GM19324 (cell line): Measurements from ENCODE around the gene IFTAP.
"Not testable (repeated sequence)": the region's sequence is repeated elsewhere in the genome, so short reads cannot be mapped to it uniquely, and the experiment has no call there.

Experiments used
- ATAC-seq: cut with Tn5 transposase; IDR thresholded peaks from one replicate; pipeline ENCODE4 v1.9.1; 2021; ENCODE audit warnings: mild to moderate bottlenecking, moderate library complexity; ENCODE audit not compliant: unreplicated experiment, low FRiP score

The IFTAP gene, protein sequence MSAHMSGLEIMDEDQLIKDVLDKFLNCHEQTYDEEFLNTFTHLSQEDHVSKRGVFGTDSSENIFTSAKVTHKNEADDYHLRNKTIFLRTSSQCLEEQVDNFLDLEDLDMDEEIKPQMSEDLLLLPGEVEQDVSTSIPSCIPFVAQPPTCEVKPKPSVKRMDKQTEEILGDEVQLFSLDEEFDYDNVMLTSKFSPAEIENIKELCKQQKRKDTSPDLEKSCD

DNA sequence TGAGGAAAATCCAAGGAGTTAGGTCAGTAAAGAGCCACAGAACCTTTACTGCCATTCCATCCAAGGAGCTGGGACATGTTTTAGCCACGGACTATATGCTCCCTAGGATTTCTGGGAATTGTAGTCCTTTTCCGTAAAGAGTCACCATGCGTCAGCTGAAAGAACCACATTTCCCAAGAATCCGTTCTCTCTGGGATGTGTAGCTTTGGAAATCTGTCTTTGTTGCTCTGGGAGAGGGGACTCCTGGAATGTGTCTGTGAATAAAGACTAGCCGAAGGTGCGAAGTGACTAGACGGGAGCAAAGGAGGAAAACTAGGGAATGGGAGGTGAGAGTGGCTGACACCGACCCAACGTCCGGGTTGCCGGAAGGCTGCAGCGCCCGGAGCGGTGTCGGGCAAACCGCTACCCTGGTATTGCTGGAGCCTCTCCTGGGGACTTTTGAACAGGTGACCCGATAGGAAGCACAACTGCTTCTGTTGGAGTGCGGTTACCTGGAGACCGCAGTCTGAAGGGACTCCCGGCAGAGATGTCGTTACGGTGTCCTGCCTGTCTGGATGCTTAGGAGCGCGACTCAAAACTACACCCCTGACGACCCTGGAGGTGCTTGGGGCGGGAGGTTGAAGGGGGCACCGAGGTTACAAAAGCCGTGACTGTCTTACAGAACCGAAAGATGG lies at the start of gene IFTAP:
IFTAP (plus strand) TSS at position 187 of the 674 bp plus-strand sequence. CDS start 15,602 bp downstream, outside the sequence.
- ATAC-seq: peak; percentile 44

DNA sequence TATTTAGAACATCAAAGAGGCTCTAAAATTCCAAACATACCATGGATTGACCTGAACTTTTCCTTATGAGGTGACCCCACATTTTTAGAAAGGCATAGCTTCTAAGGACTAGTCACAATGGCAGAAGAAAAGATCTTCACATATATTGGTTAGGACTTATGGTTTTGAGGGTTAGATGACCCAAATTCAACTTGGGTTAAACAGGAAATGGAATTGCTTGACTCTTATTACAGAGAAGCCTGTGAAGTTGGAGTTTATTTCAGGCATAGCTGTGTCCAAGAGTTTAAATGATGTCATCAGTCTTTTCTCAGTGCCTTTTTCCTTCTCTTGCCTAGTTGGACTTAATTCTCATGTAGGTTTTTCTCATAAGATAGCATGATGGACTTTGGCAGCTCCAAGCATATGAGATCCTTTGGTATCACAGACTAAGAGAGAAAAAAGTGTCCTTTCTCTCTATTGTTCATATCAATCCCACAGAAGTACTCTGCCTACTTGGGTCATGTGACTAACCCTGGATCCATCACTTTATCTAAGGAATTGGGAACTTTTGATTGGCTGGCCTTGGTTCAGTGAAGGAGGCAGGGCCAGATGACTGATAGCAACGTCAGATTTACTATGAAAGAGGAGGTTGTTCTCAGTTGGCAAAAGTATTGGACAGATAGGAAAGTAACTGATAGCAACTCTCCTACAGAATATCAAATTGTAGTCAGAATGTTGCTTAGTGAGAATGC lies 43.8 kb upstream of the IFTAP start:
- no peak for ATAC-seq

DNA sequence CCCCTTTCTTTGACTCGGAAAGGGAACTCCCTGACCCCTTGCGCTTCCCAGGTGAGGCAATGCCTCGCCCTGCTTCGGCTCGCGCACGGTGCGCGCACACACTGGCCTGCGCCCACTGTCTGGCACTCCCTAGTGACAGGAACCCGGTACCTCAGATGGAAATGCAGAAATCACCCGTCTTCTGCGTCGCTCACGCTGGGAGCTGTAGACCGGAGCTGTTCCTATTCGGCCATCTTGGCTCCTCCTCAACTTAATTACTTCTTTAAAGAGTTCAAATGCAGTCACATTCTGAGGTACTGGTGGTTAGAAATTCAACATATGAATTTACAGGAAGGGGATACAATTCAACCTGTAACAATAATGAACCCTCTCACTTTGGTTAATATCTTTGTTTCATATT lies 36.9 kb upstream of the IFTAP start:
- ATAC-seq: not testable (repeated sequence)

DNA sequence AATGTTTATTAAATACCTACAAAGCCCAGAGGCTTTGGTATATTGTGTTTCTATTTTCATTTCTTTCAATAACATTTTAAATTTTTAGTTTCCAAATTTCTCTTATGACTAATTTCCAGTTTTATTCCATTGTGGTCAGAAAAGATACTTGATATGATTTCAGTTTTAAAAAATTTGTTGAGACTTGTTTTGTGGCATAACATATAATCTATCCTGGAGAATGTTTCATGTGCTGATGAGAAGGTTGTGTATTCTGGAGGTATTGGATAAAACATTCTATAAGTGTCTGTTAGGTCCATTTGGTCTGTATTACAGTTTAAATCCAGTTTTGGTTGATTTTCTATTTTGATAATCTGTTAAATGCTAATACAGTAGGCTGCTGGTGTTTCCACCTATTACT lies 36.3 kb upstream of the IFTAP start:
- ATAC-seq: no peak

DNA sequence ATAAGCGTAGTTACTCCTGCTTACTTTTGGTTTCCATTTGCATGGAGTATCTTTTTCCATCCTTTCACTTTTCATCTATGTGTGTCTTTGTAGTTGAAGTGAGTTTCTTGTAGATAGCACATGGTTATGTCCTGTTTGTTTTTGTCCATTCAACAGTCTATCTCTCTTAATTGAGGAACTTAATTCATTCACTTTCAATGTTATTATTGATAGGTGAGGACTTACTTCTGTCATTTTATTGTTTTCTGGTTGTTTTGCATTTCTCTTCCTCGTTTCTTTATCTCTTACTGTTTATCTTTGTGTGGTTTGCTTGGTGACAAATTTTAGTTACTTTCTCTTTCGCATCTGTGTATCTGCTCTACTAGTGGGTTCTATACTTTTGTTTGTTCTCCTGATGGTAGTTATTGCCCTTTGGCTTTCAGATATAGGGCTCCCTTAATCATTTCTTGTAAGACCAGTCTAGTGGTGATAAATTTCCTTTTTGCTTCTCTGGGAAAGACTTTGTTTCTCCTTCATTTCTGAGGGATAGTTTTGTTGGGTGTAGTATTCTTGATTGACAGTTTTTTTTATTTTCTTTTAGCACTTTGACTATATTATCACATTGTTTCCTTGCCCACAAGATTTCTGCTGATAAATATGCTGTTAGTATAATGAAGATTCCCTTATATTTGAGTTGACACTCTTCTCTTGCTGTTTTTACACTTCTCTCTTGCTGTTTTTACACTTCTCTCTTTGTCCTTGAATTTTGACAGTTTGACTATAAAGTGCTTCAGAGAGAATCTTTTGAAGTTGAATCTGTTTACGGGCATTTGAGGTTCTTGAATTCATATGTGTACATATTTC lies 35.5 kb upstream of the IFTAP start:
- peak; percentile 93 for ATAC-seq

DNA sequence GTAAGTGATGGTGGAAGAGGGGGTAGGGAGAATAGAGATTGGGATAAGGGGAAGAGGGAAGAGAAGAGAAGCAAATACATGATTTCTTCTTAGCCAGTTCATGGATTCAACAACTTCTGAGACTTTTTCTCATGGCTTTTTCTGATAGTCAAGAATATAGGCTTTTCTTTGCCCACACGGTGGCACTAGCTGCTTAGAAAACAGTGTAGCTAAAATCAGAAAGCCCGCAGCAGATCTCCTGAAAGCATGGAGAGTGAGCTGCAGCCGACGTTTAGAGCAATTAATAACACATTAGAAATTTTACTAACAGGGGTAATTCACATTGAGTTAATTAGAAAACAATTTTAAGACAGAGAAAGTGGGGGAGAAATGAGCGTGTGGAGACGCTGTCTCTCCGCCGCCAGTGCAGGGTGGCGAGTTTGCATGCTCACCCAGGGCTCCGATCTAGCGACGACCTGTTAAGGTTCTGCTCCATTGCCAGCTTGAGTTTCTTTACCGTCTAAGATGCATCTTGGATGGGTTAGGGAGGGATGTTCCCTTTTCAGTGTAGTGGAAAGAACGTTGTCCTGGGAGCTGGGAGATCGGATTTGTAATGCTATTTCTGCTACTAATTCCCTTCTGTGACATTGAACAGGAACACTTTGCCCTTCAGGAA lies 29.8 kb upstream of the IFTAP start:
- ATAC-seq: no peak

DNA sequence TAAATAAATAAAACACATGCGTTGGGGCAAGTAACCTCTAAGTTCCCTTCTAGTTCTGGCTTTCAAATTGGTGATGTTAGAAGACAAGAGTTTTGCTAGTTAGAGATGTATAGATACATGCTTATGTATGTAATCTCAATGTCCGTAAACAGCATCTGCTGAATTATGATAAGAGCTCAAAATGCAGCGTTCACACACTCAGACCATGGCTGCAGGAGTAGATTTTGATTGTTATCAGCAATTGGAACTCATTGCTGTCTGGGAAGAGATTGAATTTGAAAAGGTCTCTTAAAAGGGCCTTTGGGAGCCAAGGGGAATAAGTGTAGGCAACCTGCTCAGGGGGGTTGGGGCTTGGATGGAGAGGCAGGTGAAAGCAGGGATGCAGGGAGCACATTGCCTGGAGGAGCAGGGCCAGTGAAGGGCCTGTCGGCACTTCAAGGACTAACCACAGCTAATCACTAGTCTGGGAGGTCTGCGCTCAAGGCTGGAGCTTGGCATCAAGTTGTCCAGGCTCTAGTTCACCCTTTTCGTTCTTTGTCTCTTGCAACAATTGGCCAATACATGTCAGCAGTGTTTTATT lies 29.2 kb upstream of the IFTAP start:
- ATAC-seq: no peak

DNA sequence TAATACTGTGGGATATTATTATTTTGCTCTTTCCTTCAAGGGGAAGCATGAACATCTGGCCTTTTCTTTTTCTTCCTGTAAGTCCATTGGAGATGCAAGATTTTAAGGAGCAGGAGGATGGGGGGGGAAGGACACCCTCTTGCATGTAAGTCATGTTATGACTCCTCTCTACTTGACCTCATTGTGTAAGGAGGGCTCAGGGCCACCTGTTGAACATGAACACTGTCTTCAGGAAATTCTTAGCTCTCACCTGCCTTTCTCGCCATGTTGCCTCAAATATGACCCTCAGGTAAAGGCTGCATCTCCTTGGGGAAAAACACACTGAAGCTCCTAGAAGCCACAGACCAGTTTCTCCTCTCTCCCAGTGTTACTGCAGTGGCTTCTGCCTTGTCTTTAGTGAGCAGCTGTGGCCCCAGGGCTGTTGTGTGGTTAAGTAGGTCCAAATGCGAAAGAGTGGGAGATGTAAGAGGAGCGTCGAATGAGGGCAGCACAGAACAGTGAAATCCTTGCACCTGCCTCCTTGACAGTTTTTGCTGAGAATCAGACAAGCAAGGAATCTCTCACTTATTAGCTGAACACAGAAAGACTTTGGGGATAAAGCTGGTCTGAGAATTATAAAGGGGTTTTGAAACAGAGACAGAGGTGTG lies 27.8 kb upstream of the IFTAP start:
- ATAC-seq: no peak

DNA sequence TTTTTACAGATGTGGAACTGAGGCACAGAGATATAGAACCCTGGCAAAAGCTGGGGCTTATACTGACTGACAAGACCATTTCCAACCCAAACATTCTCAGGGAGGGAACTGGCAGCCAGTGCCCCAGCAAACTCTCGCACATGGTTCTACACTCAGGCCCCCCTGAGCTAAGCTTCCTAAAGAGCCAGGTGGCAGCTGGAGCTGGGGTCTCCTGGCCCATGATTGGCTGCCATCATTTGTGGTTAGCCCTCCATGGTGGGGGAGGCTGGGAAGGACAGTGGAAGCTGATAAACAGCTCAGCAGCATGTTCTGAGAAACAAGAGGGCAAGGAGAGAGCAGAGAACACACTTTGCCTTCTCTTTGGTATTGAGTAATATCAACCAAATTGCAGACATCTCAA lies 26.6 kb upstream of the IFTAP start, which contains the start of gene RAG1:
RAG1 (plus strand) TSS at position 314 of the 400 bp plus-strand sequence. CDS start 5,298 bp downstream, outside the sequence.
- no peak for ATAC-seq

DNA sequence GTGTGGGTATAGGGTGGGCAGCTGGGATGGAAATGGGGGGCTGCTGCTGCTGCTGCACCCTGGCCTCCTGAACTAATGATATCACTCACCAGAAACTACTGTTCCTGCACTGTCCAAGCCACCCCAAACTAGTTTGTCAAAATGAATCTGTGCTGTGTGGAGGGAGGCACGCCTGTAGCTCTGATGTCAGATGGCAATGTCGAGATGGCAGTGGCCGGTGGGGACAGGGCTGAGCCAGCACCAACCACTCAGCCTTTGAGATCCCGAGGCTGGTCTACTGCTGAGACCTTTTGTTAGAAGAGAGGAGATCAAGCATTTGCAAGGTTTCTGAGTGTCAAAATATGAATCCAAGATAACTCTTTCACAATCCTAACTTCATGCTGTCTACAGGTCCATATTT lies 25.2 kb upstream of the IFTAP start:
- no peak for ATAC-seq

DNA sequence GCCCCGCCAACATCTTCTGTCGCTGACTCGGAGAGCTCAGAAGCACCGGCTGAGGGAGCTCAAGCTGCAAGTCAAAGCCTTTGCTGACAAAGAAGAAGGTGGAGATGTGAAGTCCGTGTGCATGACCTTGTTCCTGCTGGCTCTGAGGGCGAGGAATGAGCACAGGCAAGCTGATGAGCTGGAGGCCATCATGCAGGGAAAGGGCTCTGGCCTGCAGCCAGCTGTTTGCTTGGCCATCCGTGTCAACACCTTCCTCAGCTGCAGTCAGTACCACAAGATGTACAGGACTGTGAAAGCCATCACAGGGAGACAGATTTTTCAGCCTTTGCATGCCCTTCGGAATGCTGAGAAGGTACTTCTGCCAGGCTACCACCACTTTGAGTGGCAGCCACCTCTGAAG lies 19.8 kb upstream of the IFTAP start:
- no peak for ATAC-seq

DNA sequence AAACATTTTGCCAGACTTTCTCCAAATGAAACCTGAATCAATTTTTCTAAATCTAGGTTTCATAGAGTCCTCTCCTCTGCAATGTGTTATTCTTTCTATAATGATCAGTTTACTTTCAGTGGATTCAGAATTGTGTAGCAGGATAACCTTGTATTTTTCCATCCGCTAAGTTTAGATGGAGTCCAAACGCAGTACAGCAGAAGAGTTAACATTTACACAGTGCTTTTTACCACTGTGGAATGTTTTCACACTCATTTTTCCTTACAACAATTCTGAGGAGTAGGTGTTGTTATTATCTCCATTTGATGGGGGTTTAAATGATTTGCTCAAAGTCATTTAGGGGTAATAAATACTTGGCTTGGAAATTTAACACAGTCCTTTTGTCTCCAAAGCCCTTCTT lies 16.9 kb upstream of the IFTAP start:
- no peak for ATAC-seq

DNA sequence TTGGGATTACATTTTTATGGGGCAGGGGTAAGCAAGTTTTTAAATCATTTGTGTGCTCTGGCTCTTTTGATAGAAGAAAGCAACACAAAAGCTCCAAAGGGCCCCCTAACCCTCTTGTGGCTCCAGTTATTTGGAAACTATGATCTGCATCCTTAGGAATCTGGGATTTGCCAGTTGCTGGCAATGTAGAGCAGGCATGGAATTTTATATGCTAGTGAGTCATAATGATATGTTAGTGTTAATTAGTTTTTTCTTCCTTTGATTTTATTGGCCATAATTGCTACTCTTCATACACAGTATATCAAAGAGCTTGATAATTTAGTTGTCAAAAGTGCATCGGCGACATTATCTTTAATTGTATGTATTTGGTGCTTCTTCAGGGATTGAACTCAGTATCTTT lies 16.4 kb upstream of the IFTAP start:
- no peak for ATAC-seq

DNA sequence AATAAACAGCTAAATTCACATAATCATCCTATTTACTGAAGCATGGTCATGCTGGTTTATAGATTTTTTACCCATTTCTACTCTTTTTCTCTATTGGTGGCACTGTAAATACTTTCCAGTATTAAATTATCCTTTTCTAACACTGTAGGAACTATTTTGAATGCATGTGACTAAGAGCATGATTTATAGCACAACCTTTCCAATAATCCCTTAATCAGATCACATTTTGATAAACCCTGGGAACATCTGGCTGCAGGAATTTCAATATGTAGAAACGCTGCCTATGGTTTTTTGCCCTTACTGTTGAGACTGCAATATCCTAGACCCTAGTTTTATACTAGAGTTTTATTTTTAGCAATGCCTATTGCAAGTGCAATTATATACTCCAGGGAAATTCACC lies 15.8 kb upstream of the IFTAP start:
- no peak for ATAC-seq

DNA sequence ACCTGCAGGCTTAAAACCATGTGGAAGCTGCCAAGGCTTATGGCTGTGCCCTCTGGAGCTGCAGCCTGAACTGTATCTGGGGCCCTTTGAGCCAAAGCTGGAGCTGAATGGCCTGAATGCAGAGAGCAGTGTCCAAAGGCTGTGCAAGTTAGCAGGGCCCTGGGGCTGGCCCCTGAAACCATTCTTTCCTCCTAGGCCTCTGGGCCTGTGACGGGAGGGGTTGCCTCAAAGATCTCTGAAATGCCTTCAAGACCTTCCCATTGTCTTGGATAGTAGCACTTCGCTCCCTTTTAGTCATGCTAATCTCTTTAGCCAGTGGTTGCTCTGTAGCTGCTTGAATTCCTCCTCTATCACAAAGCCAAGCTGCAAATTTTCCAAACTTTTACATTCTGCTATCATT lies 12.8 kb upstream of the IFTAP start:
- ATAC-seq: no peak

DNA sequence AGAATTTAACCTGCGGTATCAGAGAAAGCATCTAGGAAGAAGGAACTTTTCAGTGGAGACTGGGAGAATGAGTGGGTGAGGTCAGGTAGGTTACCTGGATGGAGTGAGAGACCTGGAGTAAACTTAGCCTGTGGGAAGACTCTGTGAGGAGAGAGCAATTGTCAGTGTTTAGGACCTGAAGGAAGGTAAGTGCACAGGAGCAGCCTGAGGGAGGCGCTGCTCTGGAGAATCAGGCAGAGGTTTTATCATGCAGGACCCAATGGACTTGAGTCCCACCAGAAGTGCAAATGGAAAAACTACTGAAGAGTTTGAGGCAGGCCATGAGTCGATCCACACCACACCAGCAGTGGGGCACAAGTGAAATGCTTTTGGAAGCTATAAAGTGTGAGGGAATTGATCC lies 10.6 kb upstream of the IFTAP start:
- ATAC-seq: no peak

DNA sequence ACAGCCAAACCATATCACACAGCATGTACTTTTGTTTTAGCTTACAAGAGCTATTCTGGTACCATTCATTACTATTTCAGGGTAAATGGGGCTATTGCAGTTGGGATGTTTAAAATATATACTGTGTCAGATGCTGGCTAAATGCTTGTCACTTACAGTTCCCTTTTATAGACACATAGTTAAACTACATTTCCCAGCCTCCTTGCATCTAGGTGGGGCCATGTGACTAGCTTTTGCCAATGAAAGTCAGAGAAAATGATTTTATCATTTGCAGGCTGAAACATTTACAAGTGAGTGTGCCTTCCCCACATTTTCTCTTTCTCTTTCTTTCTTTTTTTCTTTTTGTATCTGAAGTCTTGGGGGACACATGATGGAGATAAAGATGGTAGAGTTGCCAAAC lies 7.8 kb upstream of the IFTAP start:
- no peak for ATAC-seq

DNA sequence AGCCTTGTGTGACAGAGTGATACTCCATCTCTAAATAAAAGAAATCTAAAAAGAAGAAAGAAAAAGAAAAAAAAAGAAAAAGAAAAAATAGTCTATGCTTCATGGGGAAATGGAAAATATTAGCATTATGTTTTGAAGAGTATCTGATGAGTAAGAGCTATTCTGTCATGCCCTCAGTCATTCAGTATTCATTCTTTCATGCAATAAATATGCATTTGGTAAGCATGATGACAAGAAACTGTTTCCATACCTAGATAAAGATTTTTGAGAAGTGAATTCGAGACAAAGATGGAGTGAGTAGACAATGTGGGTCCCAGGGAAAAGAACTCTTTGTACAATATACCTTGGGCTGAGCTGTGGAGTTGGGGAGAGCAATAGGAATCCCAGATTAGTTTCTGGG lies 6.2 kb upstream of the IFTAP start:
- no peak for ATAC-seq

DNA sequence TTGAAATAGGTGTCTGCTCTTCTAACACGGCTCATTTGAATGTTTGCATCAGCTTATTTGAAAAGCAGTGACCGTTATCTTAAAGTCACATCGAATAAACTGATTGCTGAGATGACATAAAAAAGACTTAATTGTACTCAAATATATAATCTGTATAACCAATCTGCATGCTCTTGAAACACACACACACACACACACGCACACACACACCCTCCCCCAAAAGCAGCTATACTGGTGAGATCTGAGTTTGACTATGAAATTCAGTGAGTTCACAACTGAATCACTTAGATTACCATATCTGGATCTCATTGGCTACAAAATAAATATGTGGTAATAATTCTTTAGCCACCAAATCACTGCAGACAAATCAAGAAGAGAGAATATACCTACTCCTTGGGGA lies 3.8 kb upstream of the IFTAP start:
- no peak for ATAC-seq
